GM10248 (cell line): ENCODE measurements around the gene ANKAR.

ENCODE experiments used
- CTCF ChIA-PET: fragments of 300-600 bp; sonication (Branson Sonifier 250); formaldehyde crosslinking; extraction: SDS; loops from one replicate; lab custom pipeline; 2021; ENCODE audit warnings: antibody characterized with exemption; lab: Yijun Ruan, JAX
- POLR2A ChIA-PET: fragments of 350-650 bp; sonication (Branson Sonifier 250); formaldehyde crosslinking; extraction: SDS; loops from one replicate; lab custom pipeline; 2020; ENCODE audit warnings: antibody characterized with exemption; lab: Yijun Ruan, JAX
- DNase-seq: peaks from one replicate; pipeline ENCODE4 v3.0.0; 2012; ENCODE audit errors: extremely low spot score
- CTCF ChIP-seq: IDR thresholded peaks from 2 replicates; pipeline ENCODE4 v1.5.1; 2012; ENCODE audit warnings: mild to moderate bottlenecking, low read depth; ENCODE audit errors: extremely low read depth, missing control alignments, control extremely low read depth

Gene ANKAR

GRCh38 chr2:189633392-189633811, 41.1 kb upstream of the ANKAR start:
- CTCF ChIA-PET = interaction anchor here (0.6 to 1.6 kb wide), 3 partner anchors 11 to 28 kb away, joined by 3 read pairs; no protein-coding TSS in a partner anchor
- peak; percentile 15 for TF ChIP-seq CTCF
- no peak for DNase-seq
- POLR2A ChIA-PET = no interaction called here

GRCh38 chr2:189635353-189635752, 39.1 kb upstream of the ANKAR start:
- CTCF ChIA-PET = interaction anchor here (0.9 kb wide), 1 partner anchor 15 kb away, joined by 3 read pairs; no protein-coding TSS in a partner anchor
- TF ChIP-seq CTCF = no peak
- POLR2A ChIA-PET = no interaction called here

GRCh38 chr2:189638301-189639006, 36.0 kb upstream of the ANKAR start:
- TF ChIP-seq CTCF = no peak
- ChIA-PET CTCF (interaction anchor here (1.4 to 1.9 kb wide), 2 partner anchors 21 to 22 kb away, joined by 3 to 4 read pairs; no protein-coding TSS in a partner anchor), POLR2A (no interaction called here)
- DNase-seq = no peak

More at GRCh38 chr2:189635353-189635752, 39.1 kb upstream of the ANKAR start:
- DNase-seq = no peak

- POLR2A ChIA-PET = no interaction called here
Observed at GRCh38 chr2:189639007-189639609, 35.4 kb upstream of the ANKAR start.

GRCh38 chr2:189641002-189641401, 33.5 kb upstream of the ANKAR start:
- no peak for TF ChIP-seq CTCF
- DNase-seq = no peak
- ChIA-PET CTCF (interaction anchor here (1.0 to 1.1 kb wide), 3 partner anchors 10 to 20 kb away, joined by 3 to 5 read pairs (median 4); no protein-coding TSS in a partner anchor), POLR2A (no interaction called here)

More at GRCh38 chr2:189639007-189639609, 35.4 kb upstream of the ANKAR start:
- TF ChIP-seq CTCF = no peak
- CTCF ChIA-PET = interaction anchor here (1.4 to 1.9 kb wide), 2 partner anchors 20 to 23 kb away, joined by 3 to 4 read pairs; no protein-coding TSS in a partner anchor
- DNase-seq = no peak

- no peak for TF ChIP-seq CTCF
- ChIA-PET CTCF (interaction anchor here (1.0 kb wide), 2 partner anchors 11 to 12 kb away, joined by 3 to 5 read pairs; no protein-coding TSS in a partner anchor), POLR2A (no interaction called here)
- no peak for DNase-seq
Observed at GRCh38 chr2:189641590-189641989, 32.9 kb upstream of the ANKAR start.
